AML-193 (cell line): ENCODE results near the gene GSTM3.
"Not testable (repeated sequence)": the region's sequence is repeated elsewhere in the genome, so short reads cannot be mapped to it uniquely, and the experiment has no call there.

ENCODE experiments used
- DNase-seq, 2 experiments: peaks; one replicate each; lab custom pipeline; 2025; lab: John Stamatoyannopoulos, UW

Gene GSTM3

DNA sequence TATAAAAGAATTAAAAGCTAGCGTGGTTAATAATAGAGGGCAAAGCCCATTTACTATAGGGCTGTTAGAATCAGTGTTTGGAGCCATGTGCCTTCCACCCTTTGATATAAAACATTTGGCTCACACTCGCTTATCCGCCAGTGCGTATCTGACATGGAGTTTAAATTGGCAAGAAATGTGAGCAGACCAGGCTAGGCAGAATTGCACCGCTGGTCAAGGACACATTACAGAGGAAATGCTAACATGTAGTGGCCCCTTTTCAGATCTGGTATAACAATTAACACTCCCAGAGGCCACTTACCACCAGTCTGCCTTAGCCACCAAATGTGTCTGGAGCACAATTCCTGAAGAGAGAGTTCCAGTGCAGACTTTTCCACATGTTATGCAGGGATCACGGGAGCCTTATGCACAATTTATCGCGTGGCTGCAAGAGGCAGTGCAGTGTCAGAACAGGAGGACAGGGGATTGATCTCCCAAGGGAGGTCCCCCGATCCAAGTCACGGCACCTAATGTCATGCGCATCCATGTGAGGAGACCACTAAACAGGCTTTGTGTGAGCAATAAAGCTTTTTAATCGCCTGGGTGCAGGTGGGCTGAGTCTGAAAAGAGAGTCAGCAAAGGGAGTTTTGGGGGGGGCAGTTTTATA is 14.0 kb downstream of the GSTM3 start:
- no peak for DNase-seq

DNA sequence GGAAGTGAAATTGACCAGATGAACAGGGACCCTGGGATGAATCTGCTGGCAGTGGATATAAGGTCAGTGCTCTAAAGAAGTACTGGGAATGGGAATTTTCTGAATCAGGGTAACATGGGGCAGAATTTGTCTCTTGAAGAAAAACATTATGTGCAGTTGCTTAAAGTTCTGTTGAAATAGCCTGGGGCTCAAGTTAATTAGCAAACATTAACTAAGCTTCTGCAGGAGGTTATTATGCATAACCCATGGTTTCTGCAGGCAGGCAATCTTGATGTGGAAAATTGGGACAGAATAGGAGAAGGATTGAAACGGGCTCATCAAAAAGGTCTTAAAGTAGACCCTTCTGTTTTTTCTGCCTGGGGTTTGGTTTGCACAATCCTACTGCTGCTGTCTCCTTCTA is 14.8 kb downstream of the GSTM3 start:
- DNase-seq, result no peak

DNA sequence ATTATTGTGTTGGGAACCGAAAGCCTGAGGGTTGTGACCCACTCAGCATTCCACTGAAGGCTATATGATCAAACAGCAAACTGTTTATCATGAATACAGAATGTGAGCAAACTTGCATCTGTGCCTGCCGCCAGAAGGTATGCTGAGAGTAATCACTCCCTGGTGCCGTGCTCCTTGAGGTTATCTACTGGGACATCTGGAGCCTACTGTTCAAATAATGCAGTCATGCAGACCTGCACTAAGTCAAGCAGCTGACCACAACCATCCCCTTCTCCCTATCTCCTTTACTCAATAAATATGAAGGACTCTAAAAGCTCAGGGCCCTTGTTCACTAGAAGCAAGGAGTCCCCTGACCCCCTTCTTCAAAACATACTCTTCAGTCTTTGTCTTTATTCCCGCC is 15.3 kb downstream of the GSTM3 start:
- no peak for DNase-seq

DNA sequence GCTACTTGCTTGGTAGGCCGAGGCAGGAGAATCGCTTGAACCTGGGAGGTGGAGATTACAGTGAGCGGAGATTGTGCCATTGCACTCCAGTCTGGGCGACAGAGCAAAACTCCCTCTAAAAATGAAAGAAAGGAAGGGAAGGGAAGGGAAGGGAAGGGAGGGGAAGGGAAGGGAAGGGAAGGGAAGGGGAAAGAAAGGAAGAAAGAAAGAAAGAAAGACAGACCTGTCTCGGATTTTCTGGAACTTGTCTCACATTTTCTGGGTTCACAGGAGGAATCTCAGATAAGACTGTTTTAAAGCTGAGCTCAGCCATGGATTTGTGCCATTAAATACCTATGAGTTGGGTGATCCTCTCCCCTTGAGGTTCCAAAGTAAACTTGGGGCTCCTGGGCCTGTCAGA is 15.9 kb downstream of the GSTM3 start:
- no peak for DNase-seq

DNA sequence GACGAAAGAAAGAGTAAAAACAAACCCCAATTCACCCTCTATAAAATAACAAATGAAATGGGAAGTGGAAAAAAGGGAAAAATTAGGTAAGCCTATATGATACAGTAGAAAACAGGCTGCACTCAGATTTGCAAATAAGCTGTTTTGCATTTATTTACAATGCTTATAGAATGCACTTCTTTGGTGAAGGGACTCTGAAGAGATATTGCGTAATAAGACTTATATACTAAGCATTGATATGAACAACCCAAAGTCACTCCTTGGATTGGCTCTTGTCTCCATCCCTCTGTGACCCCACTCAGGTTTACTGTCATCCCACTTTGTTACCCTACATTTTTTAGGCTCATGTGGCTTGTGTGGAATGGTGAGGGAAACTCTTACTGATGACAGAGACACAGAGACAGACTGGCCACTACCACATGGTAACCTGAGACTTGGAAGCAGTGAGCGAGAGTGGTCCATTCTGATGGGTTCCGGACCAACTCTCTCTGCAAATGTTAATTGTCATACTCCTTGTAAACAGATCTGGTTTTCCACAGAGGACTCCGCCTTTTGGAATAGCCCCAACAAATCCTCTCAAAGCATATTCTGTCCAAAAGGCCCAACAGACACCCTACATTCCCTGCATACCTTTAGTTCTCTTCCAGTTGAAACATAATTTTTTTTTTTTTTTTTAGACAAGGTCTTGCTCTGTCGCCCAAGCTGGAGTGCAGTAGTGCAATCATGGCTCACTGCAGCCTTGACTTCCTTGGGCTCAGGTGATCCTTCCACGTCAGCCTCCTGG is 17.7 kb downstream of the GSTM3 start:
- DNase-seq, result no peak

DNA sequence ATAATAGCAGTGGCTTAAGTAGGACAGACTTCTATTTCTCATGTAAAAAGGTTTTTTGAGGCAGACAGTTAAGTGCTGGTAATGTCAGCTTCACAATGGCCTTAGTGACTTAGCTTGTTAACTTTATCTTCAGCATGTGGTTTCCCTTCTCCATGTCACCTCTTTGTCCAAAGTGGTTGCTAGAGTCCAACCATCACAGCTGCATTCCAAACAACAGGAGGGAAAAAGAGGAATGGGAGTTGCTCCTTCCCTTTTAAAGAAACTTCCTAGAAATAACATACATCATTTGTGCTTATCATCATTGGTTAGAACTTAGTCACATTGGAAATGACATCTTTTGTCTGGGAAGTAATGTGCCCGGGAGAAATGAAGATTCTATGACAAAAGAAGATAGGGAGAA is 18.9 kb downstream of the GSTM3 start:
- no peak for DNase-seq

DNA sequence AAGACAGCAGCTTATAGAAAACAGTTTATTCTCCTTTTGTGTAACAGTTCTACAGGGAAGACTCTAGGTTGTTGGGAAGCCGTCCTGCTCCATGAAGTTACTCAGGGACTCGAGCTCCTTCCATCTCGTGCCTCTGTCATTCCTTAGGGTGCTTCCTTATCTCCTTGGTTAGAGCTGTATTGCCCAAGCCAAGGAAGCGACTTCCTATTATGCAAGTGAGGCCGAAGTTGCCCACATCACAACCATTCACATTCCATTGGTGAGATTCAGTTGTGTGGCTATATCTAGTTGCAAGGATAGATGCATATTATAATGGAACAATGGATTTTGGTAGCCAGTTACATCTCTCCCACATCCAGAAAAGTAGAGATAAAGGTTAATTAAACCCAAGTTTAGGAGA is 19.8 kb downstream of the GSTM3 start:
- no peak for DNase-seq

DNA sequence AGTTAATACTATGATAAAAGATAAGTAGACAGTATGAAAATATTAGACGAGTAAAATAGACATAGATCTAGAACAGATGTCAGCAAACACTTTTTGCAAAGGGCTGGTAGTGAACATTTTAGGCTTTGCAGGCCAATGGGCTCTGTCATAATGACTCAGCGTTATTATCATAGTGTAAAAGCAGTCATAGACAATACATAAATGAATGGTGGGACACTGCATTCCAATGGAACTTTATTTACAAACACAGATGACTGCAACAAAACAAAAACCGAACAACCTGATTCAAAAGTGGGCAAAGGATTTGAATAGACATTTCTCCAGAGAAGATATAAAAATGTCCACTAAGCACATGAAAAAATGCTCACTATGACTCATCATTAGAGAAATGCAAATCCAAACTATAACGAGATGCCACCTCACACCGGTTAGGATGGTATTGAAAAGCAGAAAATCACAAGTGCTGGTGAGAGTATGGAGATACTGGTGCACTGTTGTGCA is 21.5 kb downstream of the GSTM3 start:
- no peak for DNase-seq

DNA sequence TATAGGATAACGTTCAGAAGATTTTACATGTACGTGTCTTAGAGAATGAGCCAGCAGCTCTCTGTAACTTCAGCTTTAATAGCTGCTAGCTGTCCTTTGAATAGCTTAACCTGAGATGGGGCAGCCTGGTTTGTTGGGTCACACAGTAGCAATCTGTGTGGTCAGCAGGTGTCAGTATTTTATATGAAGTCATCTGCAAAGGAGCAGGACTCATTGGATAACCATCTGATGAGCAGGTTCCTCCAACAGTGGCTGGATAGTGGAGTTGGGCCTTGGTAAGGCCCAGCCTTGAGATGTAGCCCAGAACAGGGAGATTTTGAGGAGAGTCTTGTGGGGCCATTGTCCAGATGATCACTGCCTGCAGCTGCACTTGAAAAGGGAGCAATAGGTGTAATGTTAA is 22.3 kb downstream of the GSTM3 start:
- DNase-seq, result no peak

DNA sequence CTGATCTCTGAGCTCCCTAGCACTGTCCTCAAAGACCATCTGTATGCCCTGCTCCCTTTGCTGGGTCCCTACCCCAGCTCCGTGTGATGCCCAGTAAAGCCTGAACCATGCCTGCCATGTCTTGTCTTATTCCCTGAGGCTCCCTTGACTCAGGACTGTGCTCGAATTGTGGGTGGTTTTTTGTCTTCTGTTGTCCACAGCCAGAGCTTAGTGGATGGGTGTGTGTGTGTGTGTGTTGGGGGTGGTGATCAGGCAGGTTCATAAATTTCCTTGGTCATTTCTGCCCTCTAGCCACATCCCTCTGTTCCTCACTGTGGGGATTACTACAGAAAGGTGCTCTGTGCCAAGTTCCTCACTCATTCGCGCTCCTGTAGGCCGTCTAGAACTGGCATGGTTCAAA is 23.1 kb downstream of the GSTM3 start:
- DNase-seq, result no peak

DNA sequence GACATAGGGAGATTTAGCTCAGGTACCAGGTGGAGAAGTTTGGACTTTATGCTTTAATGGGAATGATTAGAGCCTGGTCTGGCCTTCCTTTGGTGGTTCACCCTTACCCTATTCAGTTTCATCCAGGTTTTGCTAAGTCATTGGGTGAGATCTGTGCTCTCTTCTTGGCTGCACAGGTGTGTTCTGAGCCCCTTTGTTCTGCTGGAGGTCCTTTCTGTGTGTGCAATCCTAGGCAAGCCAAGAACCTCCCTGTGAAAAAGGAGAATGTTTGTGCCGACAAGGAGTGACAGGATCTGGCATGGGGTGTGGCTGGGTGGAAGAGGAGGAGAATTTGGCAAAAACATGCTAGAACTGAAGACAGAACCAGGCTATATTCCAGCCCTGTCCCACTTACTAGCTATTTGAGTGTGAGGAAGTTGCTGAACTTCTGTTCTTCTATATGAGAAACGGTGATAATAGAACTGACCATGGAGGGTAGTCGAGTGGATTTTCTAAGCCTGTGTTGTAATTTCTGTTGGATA is 24.2 kb downstream of the GSTM3 start:
- DNase-seq, result no peak

DNA sequence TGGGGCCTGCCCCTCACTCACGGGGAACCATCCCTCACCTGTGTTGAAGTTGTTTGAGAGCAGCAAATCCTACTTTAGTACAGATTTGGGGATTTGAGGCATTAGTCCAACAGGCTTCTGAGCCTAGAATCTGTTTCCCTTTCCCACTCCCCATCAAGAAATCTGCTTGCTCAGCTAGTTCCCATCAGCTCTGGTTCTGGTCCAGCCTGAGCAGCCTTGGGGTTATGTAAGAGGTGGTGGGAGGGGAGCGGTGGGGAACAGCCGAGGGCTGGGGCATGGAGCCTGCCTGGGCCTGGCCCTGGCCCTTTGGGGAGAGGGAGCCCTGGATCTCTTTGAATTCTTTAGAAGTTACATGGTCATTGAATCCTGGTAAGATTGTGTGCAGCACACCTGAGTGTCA is 24.7 kb downstream of the GSTM3 start:
- DNase-seq, result no peak

DNA sequence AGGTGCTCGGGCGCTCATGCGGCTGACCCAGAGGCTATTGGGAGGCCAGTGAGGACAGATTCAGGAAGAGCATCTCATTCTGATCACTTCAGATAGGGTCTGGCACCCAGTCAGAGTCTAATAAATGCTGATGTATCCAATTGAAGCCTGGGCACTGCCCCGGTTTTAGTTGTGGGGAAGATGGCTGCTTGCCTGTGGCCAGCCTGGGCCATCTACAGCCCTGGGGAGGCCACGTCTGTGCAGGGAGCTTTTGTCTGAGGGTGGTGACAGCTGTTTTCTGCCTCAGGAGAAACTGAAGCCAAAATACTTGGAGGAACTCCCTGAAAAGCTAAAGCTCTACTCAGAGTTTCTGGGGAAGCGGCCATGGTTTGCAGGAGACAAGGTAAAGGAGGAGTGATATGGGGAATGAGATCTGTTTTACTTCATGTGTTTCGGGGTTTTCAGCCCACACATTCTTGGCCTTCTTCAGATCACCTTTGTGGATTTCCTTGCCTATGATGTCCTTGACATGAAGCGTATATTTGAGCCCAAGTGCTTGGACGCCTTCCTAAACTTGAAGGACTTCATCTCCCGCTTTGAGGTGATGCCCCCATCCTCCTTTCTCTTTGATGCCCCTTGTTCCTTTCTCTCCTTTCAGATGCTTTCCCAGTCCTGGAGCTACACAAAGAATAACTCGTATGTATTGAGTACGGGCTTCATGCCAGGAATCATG is 26.0 kb downstream of the GSTM3 start:
- no peak for DNase-seq

DNA sequence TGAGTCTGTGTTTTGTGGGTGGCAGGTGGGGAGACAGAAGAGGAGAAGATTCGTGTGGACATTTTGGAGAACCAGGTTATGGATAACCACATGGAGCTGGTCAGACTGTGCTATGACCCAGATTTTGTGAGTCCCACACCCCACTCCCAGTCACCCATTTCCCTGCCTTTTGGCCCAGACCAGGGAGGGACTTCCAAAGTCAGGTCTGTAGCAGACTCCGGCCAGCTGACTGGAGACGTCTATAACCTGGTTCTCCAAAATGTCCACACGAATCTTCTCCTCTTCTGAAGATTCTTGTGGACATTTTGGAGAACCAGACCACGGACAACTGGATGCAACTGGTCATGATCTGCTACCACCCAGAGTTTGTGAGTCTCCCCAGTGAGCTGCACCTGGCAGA is 27.2 kb downstream of the GSTM3 start:
- no peak for DNase-seq

DNA sequence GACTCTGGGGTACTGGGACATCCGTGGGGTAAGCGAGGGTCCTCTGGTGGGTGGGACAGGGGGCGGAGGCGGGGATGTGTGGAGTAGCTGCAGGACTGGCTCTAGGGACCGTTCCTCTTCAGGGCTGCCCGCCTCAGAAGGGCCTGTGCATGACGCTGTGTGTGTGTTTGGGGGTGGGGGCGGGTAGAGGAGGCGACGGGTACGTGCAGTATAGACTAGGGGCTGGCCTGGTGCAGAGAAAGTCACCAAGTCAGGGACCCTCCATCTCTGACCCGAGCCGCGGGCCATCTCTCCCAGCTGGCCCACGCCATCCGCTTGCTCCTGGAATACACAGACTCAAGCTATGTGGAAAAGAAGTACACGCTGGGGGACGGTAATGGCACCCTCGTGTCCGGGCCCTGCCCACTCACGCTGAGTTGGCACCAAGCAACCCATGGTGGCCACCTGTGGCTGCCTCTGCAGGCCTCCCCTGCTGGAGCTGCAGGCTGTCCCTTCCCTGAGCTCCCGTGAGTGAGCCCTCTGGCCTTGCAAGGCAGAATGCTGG is 28.4 kb downstream of the GSTM3 start:
- no peak for DNase-seq

DNA sequence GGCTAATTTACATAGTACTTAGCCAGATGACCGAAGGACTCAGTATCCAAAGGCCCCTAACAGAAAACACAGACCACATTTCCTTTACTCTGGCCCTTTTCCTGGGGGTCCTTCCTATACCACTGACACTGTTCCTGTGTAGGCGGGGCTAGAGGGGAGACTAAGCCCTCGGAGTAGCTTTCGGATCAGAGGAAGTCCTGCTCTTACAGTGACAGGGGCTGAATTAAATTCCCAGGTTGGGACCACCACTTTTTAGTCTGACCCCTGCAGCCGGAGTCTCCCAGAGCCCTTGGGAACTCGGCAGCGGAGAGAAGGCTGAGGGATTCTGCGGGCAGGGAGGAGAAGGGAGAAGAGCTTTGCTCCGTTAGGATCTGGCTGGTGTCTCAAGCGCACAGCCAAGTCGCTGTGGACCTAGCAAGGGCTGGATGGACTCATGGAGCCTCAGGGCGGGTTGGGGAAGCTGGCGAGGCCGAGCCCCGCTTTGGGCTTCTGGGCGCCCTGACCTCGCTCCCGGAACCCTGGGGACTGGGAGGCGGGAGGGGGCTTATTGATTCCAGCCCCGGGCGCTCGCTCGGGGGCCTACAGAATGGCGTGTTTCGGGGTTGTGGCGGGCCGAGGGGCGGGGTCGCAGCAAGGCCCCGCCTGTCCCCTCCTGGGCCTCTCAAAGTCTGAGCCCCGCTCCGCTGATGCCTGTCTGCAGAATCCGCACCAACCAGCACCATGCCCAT is 29.1 kb downstream of the GSTM3 start, which contains the start of gene GSTM5:
Gene GSTM5 (plus strand): TSS at position 659 of the 728 bp plus-strand sequence. CDS start 62 bp downstream, at position 721.
- not testable (repeated sequence) for DNase-seq

DNA sequence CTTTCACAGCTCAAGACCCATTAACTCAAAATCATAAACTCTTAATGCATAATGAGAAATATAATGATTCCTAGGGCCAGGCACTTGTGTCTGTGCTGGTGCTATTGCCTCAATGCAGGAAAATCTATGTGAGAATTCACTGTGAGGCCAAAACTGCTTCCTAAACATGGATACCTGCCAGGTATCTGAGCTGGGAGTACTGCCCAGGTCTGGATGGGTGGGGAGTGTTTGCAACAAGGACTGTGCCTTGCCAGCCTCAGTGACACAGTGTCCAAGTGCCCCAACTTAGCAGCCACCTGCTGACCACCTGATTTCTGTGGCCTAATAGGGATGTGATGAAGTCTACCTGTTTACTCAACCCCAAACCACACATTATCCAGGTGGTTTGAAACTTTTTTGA is 31.0 kb downstream of the GSTM3 start:
- not testable (repeated sequence) for DNase-seq

DNA sequence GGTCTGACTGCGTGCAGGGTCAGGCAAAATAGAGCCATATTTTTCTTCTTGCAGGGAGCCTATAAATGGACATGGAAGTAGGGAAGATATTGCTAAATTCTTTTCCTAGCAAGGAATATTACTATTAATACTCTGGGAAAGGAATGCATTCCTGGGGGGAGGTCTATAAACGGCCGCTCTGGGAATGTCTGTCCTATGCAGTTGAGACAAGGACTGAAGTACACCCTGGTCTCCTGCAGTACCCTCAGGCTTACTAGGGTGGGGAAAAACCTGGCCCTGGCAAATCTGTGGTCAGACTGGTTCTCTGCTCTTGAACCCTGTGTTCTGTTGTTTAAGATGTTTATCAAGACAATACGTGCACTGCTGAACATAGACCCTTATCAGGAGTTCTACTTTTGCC is 31.9 kb downstream of the GSTM3 start:
- not testable (repeated sequence) for DNase-seq

DNA sequence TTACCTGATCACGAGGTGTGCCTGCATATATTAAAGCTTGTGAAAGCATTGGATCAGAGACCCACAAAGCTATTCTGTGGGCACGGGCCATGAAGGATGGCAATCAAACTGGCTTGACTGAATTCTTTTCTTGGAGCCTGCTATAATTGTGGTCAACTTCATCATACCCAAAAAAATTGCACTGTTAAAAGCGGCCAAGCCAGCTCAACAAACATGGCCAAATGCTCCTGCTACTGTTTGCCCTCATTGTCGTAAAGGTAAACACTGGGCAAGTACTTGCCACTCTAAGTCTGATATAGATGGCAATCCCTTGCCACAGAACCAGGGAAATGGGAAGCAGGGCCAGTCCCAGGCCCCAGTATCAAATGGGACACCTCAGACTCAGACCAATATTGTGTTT is 35.4 kb downstream of the GSTM3 start:
- no peak for DNase-seq

DNA sequence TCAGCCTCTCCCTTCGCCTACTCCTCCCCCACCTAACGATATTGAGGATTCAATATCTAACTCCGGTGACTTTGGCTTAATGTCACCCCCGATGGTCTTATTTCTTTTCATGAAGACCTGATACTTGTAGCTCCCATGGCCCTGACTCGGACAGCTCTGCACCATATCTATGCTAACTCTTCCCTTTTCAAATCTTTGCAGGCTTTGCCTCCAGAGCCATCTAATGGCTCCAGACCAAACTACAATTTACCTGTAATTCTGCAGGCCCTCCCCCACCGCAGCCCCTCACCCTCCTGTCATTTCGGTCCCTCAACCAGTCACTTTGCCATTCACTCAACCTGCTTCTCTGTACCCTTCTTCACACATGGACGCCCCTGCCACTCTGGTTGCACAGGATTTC is 36.7 kb downstream of the GSTM3 start:
- no peak for DNase-seq

DNA sequence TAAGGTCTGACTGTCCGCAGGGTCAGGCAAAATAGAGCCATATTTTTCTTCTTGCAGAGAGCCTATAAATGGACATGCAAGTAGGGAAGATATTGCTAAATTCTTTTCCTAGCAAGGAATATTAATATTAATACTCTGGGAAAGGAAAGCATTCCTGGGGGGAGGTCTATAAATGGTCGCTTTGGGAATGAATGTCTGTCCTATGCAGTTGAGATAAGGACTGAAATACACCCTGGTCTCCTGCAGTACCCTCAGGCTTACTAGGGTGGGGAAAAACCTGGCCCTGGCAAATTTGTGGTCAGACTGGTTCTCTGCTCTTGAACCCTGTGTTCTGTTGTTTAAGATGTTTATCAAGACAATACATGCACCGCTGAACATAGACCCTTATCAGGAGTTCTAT is 37.9 kb downstream of the GSTM3 start:
- not testable (repeated sequence) for DNase-seq

DNA sequence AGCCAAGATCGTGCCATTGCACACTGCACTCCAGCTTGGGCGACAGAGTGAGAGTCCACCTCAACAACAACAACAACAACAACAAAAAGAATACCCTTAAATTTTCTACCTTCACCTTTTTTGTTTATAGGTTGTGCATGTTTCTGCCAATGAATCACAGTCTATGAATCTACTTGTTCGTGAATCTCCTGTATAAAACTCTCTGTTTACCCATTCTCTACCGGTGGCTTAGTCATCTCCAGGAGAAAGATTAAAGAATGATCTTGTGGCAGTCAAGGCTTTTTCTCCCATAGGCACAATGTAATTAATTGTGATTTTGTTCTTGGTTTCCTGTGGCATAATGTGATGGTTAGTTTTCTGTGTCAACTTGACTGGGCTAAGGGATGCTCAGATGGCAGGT is 43.0 kb downstream of the GSTM3 start:
- DNase-seq, result not testable (repeated sequence)
